NCI-H2081 treated with DMSO at 0.1 percent for 48 hours (cell line): ENCODE measurements around the gene SYVN1.
"Not testable (repeated sequence)": the region's sequence is repeated elsewhere in the genome, so short reads cannot be mapped to it uniquely, and the experiment has no call there.

Experiments used
- DNase-seq: peaks from one replicate; lab custom pipeline; 2025; lab: John Stamatoyannopoulos, UW

SYVN1 gene

GRCh38 chr11:65134240-65134951 is at the start of gene SYVN1:
TSS of gene SYVN1 (minus strand) at chr11:65134519. CDS start at chr11:65133601, 918 bp downstream.
- peak; percentile 83 for DNase-seq

- DNase-seq, result no peak
Observed at GRCh38 chr11:65183201-65183891, 49.0 kb upstream of the SYVN1 start.

GRCh38 chr11:65182258-65183170 is 48.2 kb upstream of the SYVN1 start:
- DNase-seq, result no peak

GRCh38 chr11:65181569-65182257 is 47.4 kb upstream of the SYVN1 start, which contains the start of gene CAPN1:
TSS of gene CAPN1 (plus strand) at chr11:65181928. CDS start at chr11:65182702, 774 bp downstream.
- peak; percentile 4 for DNase-seq

GRCh38 chr11:65180877-65181568 is 46.7 kb upstream of the SYVN1 start:
- DNase-seq, result no peak

GRCh38 chr11:65174571-65175010 is 40.3 kb upstream of the SYVN1 start:
- DNase-seq, result not testable (repeated sequence)

DNA sequence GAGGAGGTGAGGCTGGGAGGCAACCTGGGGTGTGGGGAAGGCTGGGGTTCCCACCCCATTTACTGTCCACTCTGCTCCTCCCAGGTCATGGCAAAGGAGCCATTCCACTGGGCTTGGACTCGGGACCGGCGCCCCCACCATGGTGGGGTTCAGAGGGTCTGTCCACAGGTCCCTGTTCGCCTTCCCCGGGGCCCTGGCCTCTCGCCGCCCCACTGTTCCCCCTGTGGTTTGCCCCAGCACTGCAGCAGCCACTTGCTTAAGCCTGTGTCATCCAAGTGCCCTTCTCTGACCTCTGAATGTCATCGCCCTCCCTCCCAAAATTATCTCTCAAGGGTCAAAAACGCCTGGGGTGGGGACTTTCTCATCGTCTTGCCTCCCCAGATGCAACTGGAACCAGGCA is 38.3 kb upstream of the SYVN1 start:
- DNase-seq, result no peak

GRCh38 chr11:65170058-65170534 is 35.8 kb upstream of the SYVN1 start, which contains the start of gene SPDYC:
TSS of gene SPDYC (plus strand) at chr11:65170233. CDS start at chr11:65171358, 1,125 bp downstream.
- DNase-seq, result no peak

- DNase-seq, result no peak
Observed at GRCh38 chr11:65169164-65169641, 34.9 kb upstream of the SYVN1 start.

DNA sequence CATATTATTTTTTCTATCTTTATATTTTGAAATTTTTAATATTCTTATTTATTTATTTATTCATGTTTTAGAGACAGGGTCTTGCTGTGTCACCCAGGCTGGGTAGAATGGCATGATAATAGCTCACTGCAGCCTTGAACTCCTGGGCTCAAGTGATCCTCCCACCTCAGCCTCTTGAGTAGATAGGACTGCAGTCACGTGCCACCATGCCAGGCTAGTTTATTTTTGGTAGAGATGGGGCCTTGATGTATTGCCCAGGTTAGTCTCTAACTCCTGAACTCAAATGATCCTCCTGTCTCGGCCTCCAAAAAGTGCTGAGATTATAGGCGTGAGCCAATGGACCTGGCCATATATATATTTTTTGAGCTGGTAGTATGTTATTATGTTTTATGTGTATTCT is 33.3 kb upstream of the SYVN1 start:
- DNase-seq, result no peak

- DNase-seq, result no peak
Observed at GRCh38 chr11:65166893-65167292, 32.6 kb upstream of the SYVN1 start.

DNA sequence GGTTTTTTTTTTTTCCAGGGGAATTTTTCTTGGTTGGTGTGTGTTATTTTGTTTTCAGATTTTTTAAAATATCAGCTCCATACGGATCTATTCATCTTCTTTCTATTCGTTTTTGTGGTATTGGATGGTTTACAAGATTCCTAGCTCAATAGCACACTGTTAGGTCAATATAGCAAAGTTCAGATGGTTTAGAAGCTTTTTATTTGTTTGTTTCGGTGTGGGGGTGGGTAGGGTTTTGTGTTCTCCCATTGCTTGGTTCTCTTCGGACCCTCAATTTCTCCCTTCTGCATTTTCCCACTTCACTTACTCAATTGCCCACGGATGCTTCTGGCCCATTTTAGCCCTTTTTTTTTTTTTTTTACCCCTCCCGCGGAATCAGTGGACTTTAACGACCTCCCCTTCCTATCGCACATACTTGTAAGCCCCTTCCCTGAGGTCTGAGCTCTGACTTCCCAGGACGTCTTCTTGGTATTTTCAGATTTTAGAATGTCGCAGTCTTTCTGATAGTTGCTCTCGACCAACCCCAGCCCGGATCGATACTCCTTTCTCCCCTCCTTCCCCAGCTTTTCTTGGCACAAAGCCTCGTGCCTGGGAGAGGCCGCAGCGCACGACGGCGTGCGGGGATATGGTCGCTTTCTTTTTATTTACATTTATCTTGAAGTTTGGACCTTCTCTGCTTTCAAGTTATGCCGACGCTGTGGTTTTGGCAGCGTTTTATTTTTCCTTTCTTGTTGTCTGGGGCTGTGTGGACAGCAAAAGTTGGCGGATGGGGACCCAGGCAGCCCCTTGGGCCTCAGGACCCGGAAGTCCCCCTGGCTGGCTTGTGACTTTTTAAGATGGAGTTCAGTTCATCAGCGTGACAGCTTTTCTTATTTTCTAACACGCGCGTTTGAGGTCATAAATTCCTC is 31.3 kb upstream of the SYVN1 start:
- no peak for DNase-seq

DNA sequence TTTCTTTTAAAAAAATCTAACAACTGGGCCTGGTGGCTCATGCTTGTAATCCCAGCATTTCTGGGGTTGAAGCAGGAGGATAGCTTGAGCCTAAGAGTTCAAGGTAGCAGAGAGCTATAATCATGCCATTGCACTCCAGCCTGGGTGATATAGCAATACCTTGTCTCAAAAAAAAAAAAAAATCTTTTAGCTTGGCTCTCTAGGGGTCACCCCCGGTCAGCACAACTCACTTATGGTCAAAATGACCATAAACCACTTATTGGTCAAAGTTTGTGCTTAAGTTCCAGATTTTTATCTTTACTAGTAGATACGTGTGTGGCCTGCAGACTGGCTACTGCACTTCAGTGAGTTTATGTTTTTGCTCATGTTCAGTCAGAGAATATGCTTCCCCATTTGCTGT is 29.4 kb upstream of the SYVN1 start:
- no peak for DNase-seq

DNA sequence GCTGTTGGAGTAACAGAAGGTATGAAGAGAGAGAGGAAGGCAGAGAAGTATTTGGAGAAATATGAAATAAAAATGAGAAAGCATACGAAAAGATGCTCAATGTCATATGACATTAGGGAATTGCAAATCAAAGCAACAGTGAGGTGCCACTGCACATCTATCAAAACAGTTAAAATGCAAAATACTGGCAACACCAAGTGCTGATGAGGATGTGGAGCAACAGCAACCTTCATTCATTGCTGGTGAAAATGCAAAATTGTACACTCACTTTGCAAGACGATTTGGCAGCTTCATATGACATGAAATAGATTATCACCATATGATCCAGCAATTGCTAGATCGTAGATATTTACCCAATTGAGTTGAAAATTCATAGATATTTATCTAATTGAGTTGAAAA is 26.3 kb upstream of the SYVN1 start:
- DNase-seq, result no peak

GRCh38 chr11:65159012-65159411 is 24.7 kb upstream of the SYVN1 start:
- no peak for DNase-seq

DNA sequence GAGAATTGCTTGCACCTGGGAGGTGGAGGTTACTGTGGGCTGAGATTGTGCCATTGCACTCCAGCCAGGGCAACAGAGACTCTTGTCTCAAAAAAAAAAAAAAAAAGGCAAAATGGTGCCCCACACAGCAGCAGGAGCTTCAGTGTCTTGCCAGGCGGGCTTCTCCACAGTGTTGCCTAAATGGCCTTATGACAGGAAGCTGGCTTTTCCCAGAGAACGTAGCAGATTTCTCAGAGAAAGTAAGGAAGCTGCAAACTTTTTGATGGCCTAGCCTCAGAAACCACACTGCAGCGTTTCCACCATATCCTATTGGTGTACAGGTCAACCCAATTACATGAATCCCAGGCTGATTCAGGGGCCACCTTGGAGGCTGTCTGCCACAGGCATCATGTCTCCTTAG is 23.0 kb upstream of the SYVN1 start:
- no peak for DNase-seq

DNA sequence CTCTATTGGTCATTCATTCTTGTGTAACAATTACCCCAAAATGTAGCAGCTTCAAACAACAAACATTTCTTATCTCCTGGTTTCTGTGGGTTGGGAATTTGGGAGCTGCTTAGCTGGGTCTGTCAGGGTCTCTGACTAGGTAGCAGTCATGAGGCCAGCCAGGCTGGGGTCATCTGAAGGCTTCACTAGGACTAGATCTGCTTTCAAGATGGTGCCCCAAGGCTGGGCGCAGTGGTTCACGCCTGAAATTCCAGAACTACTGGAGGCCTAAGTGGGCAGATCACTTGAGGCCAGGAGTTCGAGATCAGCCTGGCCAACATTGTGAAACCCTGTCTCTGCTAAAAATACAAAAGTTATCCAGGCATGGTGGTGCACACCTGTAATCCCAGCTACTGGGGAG is 22.6 kb upstream of the SYVN1 start:
- no peak for DNase-seq

GRCh38 chr11:65156256-65156655 is 21.9 kb upstream of the SYVN1 start:
- DNase-seq, result no peak

DNA sequence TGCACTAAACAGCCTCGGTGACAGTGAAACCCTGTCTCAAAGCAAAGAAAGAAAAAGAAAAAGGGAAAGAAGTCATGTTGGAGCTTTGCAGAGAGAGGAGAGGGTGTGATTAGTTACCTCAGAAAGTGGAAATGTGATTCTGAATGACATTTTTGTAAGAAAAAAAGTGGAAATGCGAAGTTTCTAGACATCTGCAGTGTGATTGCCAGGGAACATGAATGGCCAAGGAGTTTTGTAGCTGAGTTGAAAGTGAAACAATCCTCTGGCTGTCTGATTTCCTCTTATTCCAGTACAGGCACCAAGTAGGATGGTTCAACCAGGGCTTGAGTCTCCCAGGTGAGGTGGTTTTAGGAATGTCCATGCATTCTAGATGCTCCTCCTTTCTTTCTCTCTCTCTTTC is 17.8 kb upstream of the SYVN1 start:
- DNase-seq, result no peak
